Natural killer cell (primary cell): ENCODE data around the gene RNASE9. TPM values are rescaled to one million over a fixed set of nuclear protein-coding genes. Genes with fewer than 3 reads are reported as not detected.

Source experiments
- ATAC-seq, 3 donors: fragments of 150-1000 bp in 2 of 3; fragments of 200-7000 bp in 1 of 3; cut with Tn5 transposase; 1 replicate in 1 of 3; 2 replicates in 2 of 3; pipeline ENCODE4 v1.10.0; 2021; ENCODE audit warnings: mild to moderate bottlenecking in 2 of 3, moderate library complexity in 2 of 3
- DNase-seq, 2 donors: peaks; one replicate each; pipeline versions ENCODE4 v3.0.0 to v3.0.0-alpha.2; 2013 to 2021; ENCODE audit warnings: mixed read lengths in 1 of 2
- H3K27ac ChIP-seq: one replicate; pipeline ENCODE4 v1.5.1; 2013; ENCODE audit warnings: mild to moderate bottlenecking, low read length
- H3K27me3 ChIP-seq: one replicate; pipeline ENCODE4 v1.6.1; 2013; ENCODE audit warnings: low read length; ENCODE audit not compliant: control insufficient read depth, insufficient read depth
- H3K36me3 ChIP-seq: one replicate; pipeline ENCODE4 v1.6.1; 2013; ENCODE audit warnings: low read length; ENCODE audit not compliant: control insufficient read depth, insufficient read depth
- H3K4me1 ChIP-seq: one replicate; pipeline ENCODE4 v1.6.1; 2013; ENCODE audit warnings: low read length; ENCODE audit not compliant: control insufficient read depth, insufficient read depth
- H3K4me3 ChIP-seq: one replicate; pipeline ENCODE4 v1.5.1; 2013; ENCODE audit warnings: low read length
- H3K9me3 ChIP-seq: one replicate; pipeline ENCODE4 v1.6.1; 2013; ENCODE audit warnings: low read length; ENCODE audit not compliant: control insufficient read depth, insufficient read depth
- H3K27ac Mint-ChIP-seq, 2 donors: one replicate each; pipeline ENCODE4 v1.8.0; 2022; ENCODE audit warnings: mild to moderate bottlenecking in 2 of 2, mixed read lengths in 2 of 2, moderate library complexity in 1 of 2
- H3K27me3 Mint-ChIP-seq, 2 donors: one replicate each; pipeline ENCODE4 v1.8.0; 2022; ENCODE audit warnings: low read depth in 2 of 2, mixed read lengths in 2 of 2
- H3K36me3 Mint-ChIP-seq: one replicate; pipeline ENCODE4 v1.8.0; 2022; ENCODE audit warnings: mixed read lengths
- H3K4me1 Mint-ChIP-seq, 2 donors: one replicate each; pipeline ENCODE4 v1.8.0; 2022; ENCODE audit warnings: mixed read lengths in 2 of 2
- H3K4me3 Mint-ChIP-seq: one replicate; pipeline ENCODE4 v1.8.0; 2022; ENCODE audit warnings: mild to moderate bottlenecking, moderate library complexity, mixed read lengths
- H3K9me3 Mint-ChIP-seq, 2 donors: one replicate each; pipeline ENCODE4 v1.8.0; 2022; ENCODE audit warnings: mixed read lengths in 2 of 2
- CTCF ChIP-seq: fragments of 200-600 bp; IDR thresholded peaks from one replicate; pipeline ENCODE4 v1.8.0; 2022; ENCODE audit warnings: antibody characterized with exemption
- WGBS: methylation state at CpG from one replicate; pipeline ENCODE4 v1.1.7; 2013; ENCODE audit warnings: missing lambda C conversion rate; ENCODE audit not compliant: insufficient coverage; 5-methylcytosine and 5-hydroxymethylcytosine counted together
- intact Hi-C: fragments of 100-400 bp; cut with micrococcal nuclease; formaldehyde crosslinking; loops from one replicate; pipeline ENCODE4 v1.14.2; 2022
- total RNA-seq, 4 donors: library from RNA; stranded (reverse); fragments of 120-200 nt in 1 of 4; gene quantifications; one replicate each; pipeline versions ENCODE4 v1.2.3 to v1.2.4, GENCODE V29; 2013 to 2022

The RNASE9 gene
- total RNA-seq = not detected
- total RNA-seq (2013) = not detected

GRCh38 chr14:20560961-20561360, at the start of gene RNASE9:
Gene RNASE9, minus strand, starts transcription at chr14:20561047.
- H3K27ac Mint-ChIP-seq = no peak within 1 kb of the TSS

GRCh38 chr14:20610002-20610765, 49.3 kb upstream of the RNASE9 start:
- 5% methylated on average over 23 of the region's 27 CpGs for WGBS
- ATAC-seq (peak; percentile 16 to 41 (median 20)), DNase-seq (peak; percentile 68 to 84)
- no peaks in the 10 kb centered on the region for H3K27me3 ChIP-seq
- peak overlapping the region; percentile 2 for H3K27ac ChIP-seq
- H3K9me3 ChIP-seq = no peaks in the 10 kb centered on the region
- Mint-ChIP-seq H3K27me3 (no peaks in the 10 kb centered on the region), H3K4me1 (no peaks in the 10 kb centered on the region), H3K36me3 (no peaks in the 10 kb centered on the region), H3K27ac (no peak overlapping the region), H3K4me3 (no peak overlapping the region), H3K9me3 (no peaks in the 10 kb centered on the region)
- peaks cover 15% of the 10 kb centered on the region for H3K4me1 ChIP-seq
- H3K4me3 ChIP-seq = peak overlapping the region; percentile 80
- H3K36me3 ChIP-seq = no peaks in the 10 kb centered on the region
- TF ChIP-seq CTCF = no peak
- intact Hi-C loops = loop anchor here (5.0 kb wide), 1 partner anchor 268 kb away; the partner anchor contains the start of gene PARP2

More at GRCh38 chr14:20560961-20561360, at the start of gene RNASE9:
- no peak for TF ChIP-seq CTCF
- H3K4me1 ChIP-seq = no peaks in the 10 kb centered on the region
- intact Hi-C loops = no loop called here
- no peak within 1 kb of the TSS for H3K27ac ChIP-seq
- H3K4me3 ChIP-seq = no peak within 1 kb of the TSS
- no peak for DNase-seq
- 100% methylated on average over 1 of the region's 3 CpGs for WGBS
- Mint-ChIP-seq H3K27me3 (peaks cover 5 to 7% of the 10 kb centered on the region in 2 donors), H3K9me3 (no peaks in the 10 kb centered on the region), H3K36me3 (no peaks in the 10 kb centered on the region), H3K4me3 (no peak within 1 kb of the TSS), H3K4me1 (no peaks in the 10 kb centered on the region)
- H3K9me3 ChIP-seq = no peaks in the 10 kb centered on the region
- no peaks in the 10 kb centered on the region for H3K27me3 ChIP-seq
- no peak for ATAC-seq
- no peaks in the 10 kb centered on the region for H3K36me3 ChIP-seq

GRCh38 chr14:20609215-20610001, 48.6 kb upstream of the RNASE9 start:
- Mint-ChIP-seq H3K36me3 (no peaks in the 10 kb centered on the region), H3K4me3 (no peak overlapping the region), H3K27ac (no peak overlapping the region), H3K27me3 (no peaks in the 10 kb centered on the region), H3K4me1 (no peaks in the 10 kb centered on the region), H3K9me3 (no peaks in the 10 kb centered on the region)
- no peaks in the 10 kb centered on the region for H3K36me3 ChIP-seq
- DNase-seq (peak; percentile 54 to 88), ATAC-seq (peak; percentile 42 to 72 (median 44))
- intact Hi-C loops = loop anchor here (1.0 to 5.0 kb wide), 4 partner anchors 78 to 282 kb away; partner anchors contain the start of genes PARP2 and TEP1
- H3K9me3 ChIP-seq = no peaks in the 10 kb centered on the region
- under 1% methylated on average over 41 of the region's 44 CpGs for WGBS
- H3K4me1 ChIP-seq = peaks cover 15% of the 10 kb centered on the region
- no peaks in the 10 kb centered on the region for H3K27me3 ChIP-seq
- peak overlapping the region; percentile 80 for H3K4me3 ChIP-seq
- TF ChIP-seq CTCF = peak; percentile 98
- H3K27ac ChIP-seq = peak overlapping the region; percentile 2
